ENCODE results near the gene HMCN2. TPM values are rescaled to one million over a fixed set of nuclear protein-coding genes. Genes with fewer than 3 reads are reported as not detected.

The HMCN2 gene
- total and polyA plus RNA-seq, 2 donors (not counting 3 experiments of a cell fraction or from before 2014, with no cell fraction given), result 0.04 to 0.24 TPM

DNA sequence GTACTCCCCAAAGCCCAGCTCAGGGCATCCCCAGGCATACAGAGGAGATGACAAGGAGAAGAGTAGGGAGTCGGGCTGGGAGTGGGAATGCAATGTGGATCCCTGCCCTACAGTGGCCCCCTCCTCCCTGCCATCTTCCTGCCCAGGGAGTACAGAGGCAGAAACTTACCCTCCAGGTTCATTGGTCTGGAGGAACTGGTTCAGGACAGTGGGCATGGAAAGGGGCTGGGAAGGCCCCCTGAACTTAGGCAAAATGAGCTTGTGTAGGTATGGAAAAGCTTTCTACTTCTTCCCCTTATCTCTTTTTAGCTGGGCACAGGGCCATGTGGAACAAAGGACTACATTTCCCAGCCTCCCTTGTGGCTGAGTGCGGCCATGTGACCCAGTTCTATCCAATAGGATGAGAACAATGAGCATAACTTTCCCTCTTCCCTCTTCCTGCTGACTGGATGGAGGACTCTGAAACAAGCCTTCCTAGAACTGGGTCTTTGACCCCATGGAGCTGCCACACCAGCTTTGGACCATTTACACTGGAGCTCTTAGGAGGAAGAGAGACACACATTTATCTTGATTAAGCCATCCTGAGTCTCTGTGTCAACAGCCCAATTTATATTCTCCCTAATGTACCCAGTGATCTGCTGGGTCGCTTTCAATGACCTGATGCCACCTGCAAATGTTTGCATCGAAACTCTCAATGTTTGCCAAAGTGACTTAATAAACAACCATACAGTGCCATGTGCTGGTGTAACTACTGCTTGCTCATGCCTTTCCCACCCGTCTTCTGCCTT lies 25.0 kb upstream of the HMCN2 start:
- intact Hi-C loops (cut with micrococcal nuclease) (no loop called here), dilution Hi-C loops (cut with MboI; ENCODE audit: extremely low pct_ligation_motif_present, low sequenced_read_pairs) (no loop called here)
- H3K36me3 ChIP-seq (ENCODE audit: control insufficient read depth in 2 of 2, extremely low read depth in 1 of 2, insufficient read depth in 2 of 2, low read length in 2 of 2), result no peaks in the 10 kb centered on the region
- H3K79me2 ChIP-seq (ENCODE audit: control insufficient read depth, insufficient read depth, low read length), result no peaks in the 10 kb centered on the region
- H3K4me2 ChIP-seq (ENCODE audit: insufficient read depth, low read length), result no peak overlapping the region
- BruUV-seq (replicated peaks), result no TSS peak
- no peak overlapping the region for H3K4me3 ChIP-seq (replicated peaks in 1 of 3; ENCODE audit: insufficient read depth in 1 of 3, low read depth in 1 of 3, low read length in 3 of 3)
- no peaks in the 10 kb centered on the region for H3K9me3 ChIP-seq (replicated peaks; ENCODE audit: control insufficient read depth, insufficient read depth, low read length)
- FAIRE-seq (peak; percentile 93), DNase-seq (ENCODE audit: low read depth, low spot score) (peak; percentile 71)
- H3K4me1 ChIP-seq (ENCODE audit: control insufficient read depth, extremely low read depth, insufficient read depth, low read length), result peaks cover 3% of the 10 kb centered on the region
- H2AFZ ChIP-seq (ENCODE audit: low read depth, low read length), result peak overlapping the region; percentile 94
- H3K27ac ChIP-seq (ENCODE audit: insufficient read depth, low read depth, low read length), result no peak overlapping the region
- TF ChIP-seq FOS (IDR thresholded peaks at IDR 0.05; ENCODE audit: borderline replicate concordance, insufficient read depth, low read length), result no peak
- TF ChIP-seq, protein P1, sequence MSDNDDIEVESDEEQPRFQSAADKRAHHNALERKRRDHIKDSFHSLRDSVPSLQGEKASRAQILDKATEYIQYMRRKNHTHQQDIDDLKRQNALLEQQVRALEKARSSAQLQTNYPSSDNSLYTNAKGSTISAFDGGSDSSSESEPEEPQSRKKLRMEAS (IDR thresholded peaks at IDR 0.05; ENCODE audit: insufficient read depth, insufficient read length), result peak; percentile 95
- TF ChIP-seq EZH2 (IDR thresholded peaks at IDR 0.05; ENCODE audit: borderline replicate concordance, low read depth, low read length, severe bottlenecking), result no peak
- TF ChIP-seq CTCF (IDR thresholded peaks at IDR 0.05; ENCODE audit: extremely low read depth in 1 of 2, insufficient read depth in 1 of 2, low read depth in 1 of 2, low read length in 2 of 2), result no peak
- TF ChIP-seq POLR2AphosphoS5 (IDR thresholded peaks at IDR 0.05; ENCODE audit: insufficient read depth, low read depth, low read length), result peak; percentile 24
- ChIA-PET CTCF (interaction anchor here (0.6 to 1.7 kb wide), 2 partner anchors 133 to 758 kb away, joined by 3 to 8 read pairs; no protein-coding TSS in a partner anchor), POLR2A (no interaction called here)
- no peaks in the 10 kb centered on the region for H3K9me1 ChIP-seq (replicated peaks; ENCODE audit: control insufficient read depth, extremely low read depth, insufficient read depth, low read length)
- no peak overlapping the region for H3K9ac ChIP-seq (replicated peaks; ENCODE audit: extremely low read depth, insufficient read depth, low read length)
- no peaks in the 10 kb centered on the region for H4K20me1 ChIP-seq (replicated peaks; ENCODE audit: control insufficient read depth, extremely low read depth, insufficient read depth, low read length)
- no peaks in the 10 kb centered on the region for H3K27me3 ChIP-seq (ENCODE audit: control insufficient read depth in 2 of 2, insufficient read depth in 2 of 2, low read length in 2 of 2)
